IMR-90 (cell line): ENCODE measurements around the gene TRIM63. TPM values are rescaled to one million over a fixed set of nuclear protein-coding genes. Genes with fewer than 3 reads are reported as not detected.

Source experiments
- ATAC-seq: fragments of 200-7000 bp; cut with Tn5 transposase; 2 replicates; pipeline ENCODE4 v1.9.1; 2020; ENCODE audit warnings: low read depth, mild to moderate bottlenecking, moderate library complexity
- BruUV-seq: library from RNA; stranded (reverse); fragments of 400-500 nt; replicated peaks from 2 replicates; lab custom pipeline; 2021; lab: Mats Ljungman, UMichigan
- CTCF ChIA-PET: fragments of 300-600 bp; formaldehyde crosslinking; extraction: SDS; loops from one replicate; lab custom pipeline; 2021; ENCODE audit warnings: antibody characterized with exemption; lab: Yijun Ruan, JAX
- POLR2A ChIA-PET: fragments of 300-600 bp; sonication (Branson Sonifier 250); formaldehyde crosslinking; loops from one replicate; lab custom pipeline; 2022; ENCODE audit warnings: antibody characterized with exemption; ENCODE audit not compliant: unreplicated experiment; lab: Charles Lee
- DNase-seq: peaks from one replicate; pipeline ENCODE4 v3.0.0; 2013
- H2AFZ ChIP-seq: replicated peaks from 2 replicates; pipeline ENCODE3; 2013; ENCODE audit warnings: low read length, mild to moderate bottlenecking; ENCODE audit not compliant: poor library complexity
- H2AK5ac ChIP-seq: 2 replicates; pipeline ENCODE4 v1.6.1; 2013; ENCODE audit warnings: low read depth, low read length, inconsistent platforms
- H2AK9ac ChIP-seq: replicated peaks from 2 replicates; pipeline ENCODE3; 2013; ENCODE audit warnings: mild to moderate bottlenecking, low read depth, low read length, moderate library complexity; ENCODE audit not compliant: poor library complexity
- H2BK120ac ChIP-seq: 2 replicates; pipeline ENCODE4 v1.6.1; 2013; ENCODE audit warnings: low read depth, low read length, inconsistent platforms
- H2BK15ac ChIP-seq: 3 replicates; pipeline ENCODE4 v1.6.1; 2013; ENCODE audit warnings: low read depth, low read length, inconsistent platforms
- H2BK20ac ChIP-seq: 2 replicates; pipeline ENCODE4 v1.6.1; 2013; ENCODE audit warnings: low read depth, mild to moderate bottlenecking, inconsistent platforms, low read length, moderate library complexity
- H2BK5ac ChIP-seq: 2 replicates; pipeline ENCODE4 v1.6.1; 2013; ENCODE audit warnings: mild to moderate bottlenecking, low read depth, low read length, inconsistent platforms; ENCODE audit not compliant: poor library complexity, severe bottlenecking
- H3K14ac ChIP-seq: replicated peaks from 2 replicates; pipeline ENCODE4 v1.6.1; 2013; ENCODE audit warnings: low read depth, low read length, inconsistent platforms
- H3K18ac ChIP-seq: 2 replicates; pipeline ENCODE4 v1.6.1; 2013; ENCODE audit warnings: low read depth, low read length, control low read depth
- H3K23ac ChIP-seq: 2 replicates; pipeline ENCODE4 v1.6.1; 2013; ENCODE audit warnings: low read depth, low read length, inconsistent platforms
- H3K27ac ChIP-seq: 2 replicates; pipeline ENCODE4 v1.5.1; 2013; ENCODE audit warnings: mild to moderate bottlenecking, control low read depth, low read length; ENCODE audit not compliant: insufficient read depth
- H3K27me3 ChIP-seq: 2 replicates; pipeline ENCODE4 v1.6.1; 2013; ENCODE audit warnings: low read length; ENCODE audit not compliant: control insufficient read depth, insufficient read depth
- H3K36me3 ChIP-seq: 2 replicates; pipeline ENCODE4 v1.6.1; 2013; ENCODE audit warnings: low read length, mixed read lengths; ENCODE audit not compliant: control insufficient read depth, insufficient read depth
- H3K4ac ChIP-seq: 2 replicates; pipeline ENCODE4 v1.6.1; 2013; ENCODE audit warnings: low read depth, low read length, inconsistent platforms
- H3K4me1 ChIP-seq: 2 replicates; pipeline ENCODE4 v1.6.1; 2013; ENCODE audit warnings: low read length, mixed read lengths; ENCODE audit not compliant: control insufficient read depth, insufficient read depth
- H3K4me2 ChIP-seq: 2 replicates; pipeline ENCODE4 v1.6.1; 2013; ENCODE audit warnings: low read depth, mild to moderate bottlenecking, control low read depth, low read length, moderate library complexity
- H3K4me3 ChIP-seq: 2 replicates; pipeline ENCODE4 v1.5.1; 2013; ENCODE audit warnings: low read depth, mild to moderate bottlenecking, control low read depth, low read length, moderate library complexity; ENCODE audit not compliant: insufficient read depth
- H3K56ac ChIP-seq: 2 replicates; pipeline ENCODE4 v1.6.1; 2013; ENCODE audit warnings: low read length, inconsistent platforms; ENCODE audit not compliant: insufficient read depth; ENCODE audit errors: extremely low read depth
- H3K79me1 ChIP-seq, 2 experiments: 2 replicates each; pipeline ENCODE4 v1.6.1; 2013; ENCODE audit warnings: low read length in 2 of 2, inconsistent platforms in 1 of 2, low read depth in 1 of 2
- H3K9ac ChIP-seq: 2 replicates; pipeline ENCODE4 v1.6.1; 2013; ENCODE audit warnings: low read depth, low read length, control low read depth
- H3K9me1 ChIP-seq: 2 replicates; pipeline ENCODE4 v1.6.1; 2013; ENCODE audit warnings: low read length, inconsistent platforms; ENCODE audit not compliant: insufficient read depth
- H3K9me3 ChIP-seq: 2 replicates; pipeline ENCODE4 v1.6.1; 2013; ENCODE audit warnings: low read length; ENCODE audit not compliant: control insufficient read depth, insufficient read depth
- H4K20me1 ChIP-seq: 2 replicates; pipeline ENCODE4 v1.6.1; 2013; ENCODE audit warnings: low read length, inconsistent platforms; ENCODE audit not compliant: insufficient read depth
- H4K5ac ChIP-seq: 2 replicates; pipeline ENCODE4 v1.6.1; 2013; ENCODE audit warnings: mild to moderate bottlenecking, low read depth, low read length, control low read depth
- H4K8ac ChIP-seq, 2 experiments: 2 replicates each; pipeline ENCODE4 v1.6.1; 2013; ENCODE audit warnings: low read depth in 2 of 2, low read length in 2 of 2, control low read depth in 1 of 2, inconsistent platforms in 1 of 2
- H4K91ac ChIP-seq: 2 replicates; pipeline ENCODE4 v1.6.1; 2013; ENCODE audit warnings: low read depth, low read length, inconsistent platforms; ENCODE audit not compliant: insufficient read depth
- MAFK ChIP-seq: IDR thresholded peaks from 2 replicates; pipeline ENCODE4 v1.6.1; 2012; ENCODE audit warnings: low read depth, low read length, improper control_type of control experiment
- RFX5 ChIP-seq: IDR thresholded peaks from 2 replicates; pipeline ENCODE4 v1.8.0; 2012; ENCODE audit warnings: low read depth, mild to moderate bottlenecking, low read length, moderate library complexity
- WGBS, 2 experiments: methylation state at CpG; one replicate each; pipeline versions ENCODE4 v1.1.5 to v1.1.7; 2013; ENCODE audit warnings: missing lambda C conversion rate in 2 of 2; ENCODE audit not compliant: insufficient read length in 1 of 2; ENCODE audit errors: extremely low coverage in 2 of 2; 5-methylcytosine and 5-hydroxymethylcytosine counted together
- dilution Hi-C: fragments of 300-500 bp; cut with HindIII; formaldehyde crosslinking; loops from one replicate; pipeline ENCODE4 v1.14.3; 2018; ENCODE audit warnings: low sequenced_read_pairs; ENCODE audit not compliant: unreplicated experiment
- in situ Hi-C: fragments of 300-500 bp; cut with MboI; formaldehyde crosslinking; loops from 3 replicates; pipeline ENCODE4 v1.14.3; 2019; ENCODE audit warnings: low sequenced_read_pairs, inconsistent platforms, mixed read lengths
- intact Hi-C: fragments of 100-400 bp; cut with micrococcal nuclease; formaldehyde crosslinking; loops from 2 replicates; pipeline ENCODE4 v1.10.0; 2022
- polyA plus RNA-seq, 3 experiments: library from polyadenylated mRNA; depleted of rRNA; stranded (reverse); fragments of >200 nt; gene quantifications; 2 replicates each; pipeline ENCODE4 v1.2.3, GENCODE V29; 2012; ENCODE audit warnings: low replicate concordance in 1 of 3
- total RNA-seq: library from RNA; depleted of rRNA; stranded (reverse); fragments of >200 nt; gene quantifications from 2 replicates; pipeline ENCODE4 v1.2.3, GENCODE V29; 2012

The TRIM63 gene
- total and polyA plus RNA-seq, 2 of the 4 experiments (the other 2 are of a cell fraction): not detected

DNA sequence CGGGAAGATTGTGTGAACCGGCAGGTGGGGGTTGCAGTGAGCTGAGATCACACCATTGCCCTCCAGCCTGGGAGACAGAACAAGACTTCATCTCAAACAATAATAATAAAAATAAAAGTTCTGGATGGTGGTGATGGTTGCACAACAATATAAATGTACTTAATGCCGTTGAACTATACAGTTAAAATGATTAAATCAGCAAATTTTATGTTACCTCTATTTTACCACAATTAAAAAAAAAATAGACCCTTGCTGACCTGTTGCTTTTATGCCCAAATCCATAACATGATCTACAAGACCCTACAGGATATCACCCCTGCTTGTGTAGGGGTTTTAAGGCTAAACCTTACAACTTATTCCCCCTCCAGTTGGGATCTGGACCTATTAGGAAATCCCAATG lies 32.4 kb upstream of the TRIM63 start:
- Histone ChIP-seq H2BK5ac (no peak overlapping the region), H3K79me1 (no peaks in the 10 kb centered on the region), H2BK15ac (no peak overlapping the region), H3K36me3 (no peaks in the 10 kb centered on the region), H3K9me1 (peaks cover 3% of the 10 kb centered on the region; the same call in 1 of the 2 replicates), H3K4me2 (no peak overlapping the region), H3K56ac (no peak overlapping the region), H2AK5ac (no peak overlapping the region), H3K9ac (no peak overlapping the region), H3K27ac (no peak overlapping the region), H2AFZ (no peak overlapping the region), H3K4ac (no peak overlapping the region), H3K18ac (no peak overlapping the region), H3K4me1 (peaks cover 4% of the 10 kb centered on the region; the same call in 1 of the 2 replicates), H2AK9ac (no peak overlapping the region), H2BK120ac (no peak overlapping the region), H3K4me3 (no peak overlapping the region), H3K14ac (no peak overlapping the region), H3K9me3 (no peaks in the 10 kb centered on the region), H3K27me3 (peaks cover 3% of the 10 kb centered on the region; the same call in 1 of the 2 replicates), H2BK20ac (no peak overlapping the region), H4K91ac (no peak overlapping the region), H4K8ac (no peak overlapping the region), H3K23ac (no peak overlapping the region), H4K20me1 (no peaks in the 10 kb centered on the region), H4K5ac (no peak overlapping the region)
- in situ Hi-C loops (loop anchor here (5.0 kb wide), 1 partner anchor 57 kb away; no protein-coding TSS in a partner anchor), intact Hi-C loops (loop anchor here (10.0 kb wide), 1 partner anchor 135 kb away; the partner anchor contains the start of gene CEP85), dilution Hi-C loops (no loop called here)
- no CpG with 5 or more reads among the region's 3 CpGs for WGBS, 2 experiments
- ATAC-seq (no peak), DNase-seq (no peak)
- no TSS peak for BruUV-seq
- CTCF ChIA-PET: interaction anchor here (0.6 to 1.0 kb wide), 2 partner anchors 64 to 148 kb away, joined by 3 read pairs; no protein-coding TSS in a partner anchor
- TF ChIP-seq MAFK: peak; percentile 37; the same call in 1 of the 2 replicates
- TF ChIP-seq RFX5: no peak
- POLR2A ChIA-PET: no interaction called here
